Type B pancreatic cell (in vitro differentiated cells): ENCODE results near the gene RNF150. TPM values are rescaled to one million over a fixed set of nuclear protein-coding genes. Genes with fewer than 3 reads are reported as not detected.

Experiments used
- DNase-seq: peaks from one replicate; pipeline ENCODE4 v3.0.0; 2021; ENCODE audit warnings: mixed read lengths; ENCODE audit not compliant: unreplicated experiment; ENCODE audit errors: extremely low spot score
- H3K27ac Mint-ChIP-seq: 2 replicates; pipeline ENCODE4 v1.8.0; 2021; ENCODE audit warnings: mild to moderate bottlenecking, mixed read lengths
- H3K27me3 Mint-ChIP-seq: 2 replicates; pipeline ENCODE4 v1.8.0; 2021; ENCODE audit warnings: mixed read lengths
- H3K36me3 Mint-ChIP-seq: 2 replicates; pipeline ENCODE4 v1.8.0; 2021; ENCODE audit warnings: mixed read lengths
- H3K4me1 Mint-ChIP-seq: one replicate; pipeline ENCODE4 v1.8.0; 2021; ENCODE audit warnings: mixed read lengths; ENCODE audit not compliant: unreplicated experiment
- H3K4me3 Mint-ChIP-seq: 2 replicates; pipeline ENCODE4 v1.8.0; 2021; ENCODE audit warnings: mild to moderate bottlenecking, mixed read lengths
- H3K9me3 Mint-ChIP-seq: 2 replicates; pipeline ENCODE4 v1.8.0; 2021; ENCODE audit warnings: mixed read lengths
- total RNA-seq: library from RNA; stranded (reverse); gene quantifications from 2 replicates; pipeline ENCODE4 v1.2.1, GENCODE V29; 2021; ENCODE audit warnings: low replicate concordance
- TF ChIP-seq, protein P1 (sequence below): fragments of 200-600 bp; sonication (generic); conservative IDR thresholded peaks from 2 replicates; pipeline ENCODE4 v1.5.0; 2021; ENCODE audit warnings: antibody characterized with exemption, mild to moderate bottlenecking

Gene RNF150
- total RNA-seq, 1 donor from 2014 or later: 34.0 TPM

DNA sequence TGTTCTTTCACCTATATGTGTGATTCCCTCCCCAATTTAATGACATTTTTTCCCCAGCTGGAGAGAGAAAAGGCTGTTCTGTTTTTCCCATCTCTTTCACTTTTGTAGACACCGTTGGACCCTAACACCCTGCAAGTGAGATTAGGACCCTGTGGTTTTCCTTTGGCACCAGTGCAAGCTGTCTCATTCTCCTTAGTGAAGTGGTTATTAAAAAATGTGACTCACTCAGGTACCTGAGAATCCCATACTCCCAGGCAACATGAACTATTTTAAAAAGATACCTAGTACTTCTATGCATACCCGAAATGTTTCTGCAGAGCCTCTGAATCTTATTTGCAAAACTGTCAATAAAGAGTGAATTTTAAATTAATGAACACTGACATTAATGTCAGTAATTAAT, 201.4 kb downstream of the RNF150 start:
- H3K27ac Mint-ChIP-seq: no peak overlapping the region
- peaks cover 15% of the 10 kb centered on the region for H3K4me1 Mint-ChIP-seq
- H3K9me3 Mint-ChIP-seq: no peaks in the 10 kb centered on the region
- H3K36me3 Mint-ChIP-seq: peaks cover 6% of the 10 kb centered on the region
- DNase-seq: no peak
- peaks cover 3% of the 10 kb centered on the region for H3K27me3 Mint-ChIP-seq
- H3K4me3 Mint-ChIP-seq: no peak overlapping the region
- TF ChIP-seq, protein P1, sequence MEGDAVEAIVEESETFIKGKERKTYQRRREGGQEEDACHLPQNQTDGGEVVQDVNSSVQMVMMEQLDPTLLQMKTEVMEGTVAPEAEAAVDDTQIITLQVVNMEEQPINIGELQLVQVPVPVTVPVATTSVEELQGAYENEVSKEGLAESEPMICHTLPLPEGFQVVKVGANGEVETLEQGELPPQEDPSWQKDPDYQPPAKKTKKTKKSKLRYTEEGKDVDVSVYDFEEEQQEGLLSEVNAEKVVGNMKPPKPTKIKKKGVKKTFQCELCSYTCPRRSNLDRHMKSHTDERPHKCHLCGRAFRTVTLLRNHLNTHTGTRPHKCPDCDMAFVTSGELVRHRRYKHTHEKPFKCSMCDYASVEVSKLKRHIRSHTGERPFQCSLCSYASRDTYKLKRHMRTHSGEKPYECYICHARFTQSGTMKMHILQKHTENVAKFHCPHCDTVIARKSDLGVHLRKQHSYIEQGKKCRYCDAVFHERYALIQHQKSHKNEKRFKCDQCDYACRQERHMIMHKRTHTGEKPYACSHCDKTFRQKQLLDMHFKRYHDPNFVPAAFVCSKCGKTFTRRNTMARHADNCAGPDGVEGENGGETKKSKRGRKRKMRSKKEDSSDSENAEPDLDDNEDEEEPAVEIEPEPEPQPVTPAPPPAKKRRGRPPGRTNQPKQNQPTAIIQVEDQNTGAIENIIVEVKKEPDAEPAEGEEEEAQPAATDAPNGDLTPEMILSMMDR: no peak

DNA sequence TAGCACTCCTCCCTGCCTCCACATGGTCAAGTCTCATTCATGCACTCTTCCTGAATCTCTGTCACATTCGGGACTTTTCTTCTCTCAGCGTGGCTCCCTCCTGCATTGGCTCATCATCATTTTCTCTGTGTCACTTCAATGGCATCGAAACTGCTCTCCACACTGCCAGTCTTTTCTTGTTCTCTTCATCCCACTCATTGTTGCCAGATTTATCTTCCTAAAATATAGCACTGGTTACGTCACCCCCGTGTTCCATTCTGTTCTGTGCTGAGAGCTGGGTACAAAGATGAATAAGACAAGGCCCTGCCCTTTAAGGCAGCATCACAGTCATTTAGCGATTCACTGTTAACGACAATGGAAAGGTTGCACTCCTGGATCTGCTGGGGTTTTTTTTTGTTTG, 202.7 kb downstream of the RNF150 start:
- no peaks in the 10 kb centered on the region for H3K9me3 Mint-ChIP-seq
- H3K27ac Mint-ChIP-seq: no peak overlapping the region
- H3K36me3 Mint-ChIP-seq: peaks cover 6% of the 10 kb centered on the region
- DNase-seq: no peak
- TF ChIP-seq, protein P1: no peak
- H3K27me3 Mint-ChIP-seq: peaks cover 3% of the 10 kb centered on the region
- peaks cover 19% of the 10 kb centered on the region for H3K4me1 Mint-ChIP-seq
- no peak overlapping the region for H3K4me3 Mint-ChIP-seq

DNA sequence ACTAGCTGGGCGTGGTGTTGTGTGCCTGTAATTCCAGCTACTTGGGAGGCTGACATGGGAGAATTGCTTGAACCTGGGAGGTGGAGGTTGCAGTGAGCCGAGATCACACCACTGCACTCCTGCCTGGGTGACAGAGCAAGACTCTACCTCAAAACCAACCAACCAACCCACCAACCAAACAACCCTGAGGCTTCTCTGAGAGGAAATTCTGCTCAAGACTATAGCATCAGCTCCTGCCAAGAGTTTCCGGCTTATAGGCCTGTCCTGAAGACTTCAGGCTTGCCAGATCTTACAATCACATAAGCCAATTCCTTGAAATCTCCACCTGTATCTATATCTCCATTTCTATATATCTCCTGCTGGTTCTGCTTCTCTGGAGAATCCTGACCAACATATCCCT, 203.3 kb downstream of the RNF150 start:
- DNase-seq: no peak
- H3K27ac Mint-ChIP-seq: no peak overlapping the region
- H3K27me3 Mint-ChIP-seq: peaks cover 3% of the 10 kb centered on the region
- TF ChIP-seq, protein P1: no peak
- H3K4me1 Mint-ChIP-seq: peaks cover 13% of the 10 kb centered on the region
- peaks cover 6% of the 10 kb centered on the region for H3K36me3 Mint-ChIP-seq
- no peak overlapping the region for H3K4me3 Mint-ChIP-seq
- no peaks in the 10 kb centered on the region for H3K9me3 Mint-ChIP-seq

DNA sequence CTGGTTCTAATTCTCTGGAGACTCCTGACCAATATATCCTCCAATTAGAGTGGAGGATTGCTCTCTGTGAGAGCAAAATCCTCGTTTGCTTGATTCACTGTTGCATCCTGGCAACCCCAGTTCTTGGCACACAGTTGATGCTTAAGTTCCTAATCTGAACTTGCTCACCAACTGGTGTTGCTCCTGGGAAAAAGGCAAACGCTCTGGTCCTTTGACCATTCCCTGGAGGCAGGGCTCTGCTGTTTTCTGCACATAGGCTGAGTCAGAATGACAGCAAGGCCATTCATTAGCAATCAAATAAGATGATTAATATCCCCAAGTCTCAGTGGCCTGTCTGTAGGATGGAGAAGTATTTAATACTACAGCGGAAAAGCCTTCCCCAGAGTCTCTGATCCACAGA, 204.4 kb downstream of the RNF150 start:
- no peak for DNase-seq
- H3K36me3 Mint-ChIP-seq: peaks cover 6% of the 10 kb centered on the region
- no peaks in the 10 kb centered on the region for H3K9me3 Mint-ChIP-seq
- H3K27me3 Mint-ChIP-seq: peaks cover 3% of the 10 kb centered on the region
- H3K4me3 Mint-ChIP-seq: no peak overlapping the region
- TF ChIP-seq, protein P1: no peak
- H3K27ac Mint-ChIP-seq: no peak overlapping the region
- peaks cover 13% of the 10 kb centered on the region for H3K4me1 Mint-ChIP-seq

DNA sequence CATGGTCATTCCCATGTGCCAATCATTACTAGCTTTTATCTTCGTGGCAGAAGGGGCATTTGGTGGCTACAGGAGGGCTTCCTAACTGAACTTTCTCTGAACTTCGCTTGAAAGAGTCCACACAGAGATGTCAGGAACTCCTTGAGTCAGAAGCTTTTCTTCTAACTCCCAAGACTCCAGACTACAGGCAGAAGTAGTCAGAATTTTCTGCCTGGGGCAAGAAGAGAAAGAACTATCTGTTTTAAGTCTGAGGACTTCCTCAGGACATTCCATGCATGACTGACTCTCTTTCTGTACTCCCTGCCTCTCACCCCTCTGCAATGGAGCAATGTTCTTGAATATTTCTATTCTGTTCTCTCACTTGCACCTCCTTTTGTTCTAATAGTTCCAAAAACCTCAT, 206.6 kb downstream of the RNF150 start:
- TF ChIP-seq, protein P1: no peak
- DNase-seq: no peak
- peaks cover 6% of the 10 kb centered on the region for H3K36me3 Mint-ChIP-seq
- H3K9me3 Mint-ChIP-seq: no peaks in the 10 kb centered on the region
- peaks cover 9% of the 10 kb centered on the region for H3K4me1 Mint-ChIP-seq
- H3K27ac Mint-ChIP-seq: no peak overlapping the region
- no peak overlapping the region for H3K4me3 Mint-ChIP-seq
- H3K27me3 Mint-ChIP-seq: no peaks in the 10 kb centered on the region

DNA sequence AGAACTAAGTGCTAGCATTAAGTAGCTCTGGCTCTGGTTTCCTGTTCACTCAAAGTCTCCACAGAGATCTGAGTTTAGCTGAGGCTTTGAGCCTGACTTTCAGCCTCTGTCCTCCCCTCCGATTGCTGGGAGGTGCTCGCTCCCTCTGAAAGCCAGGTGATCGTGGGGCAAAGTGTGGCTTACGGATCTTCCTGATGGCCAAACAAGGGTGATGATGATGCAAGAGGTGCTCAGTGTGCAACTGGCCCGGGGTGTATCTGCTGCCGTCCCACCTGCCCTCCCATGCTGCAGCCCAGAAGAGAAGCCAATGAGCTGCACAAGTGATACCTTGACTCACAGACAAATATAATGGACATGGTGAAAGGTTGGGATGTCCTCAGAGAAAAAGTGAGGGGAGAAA, 207.9 kb downstream of the RNF150 start:
- H3K4me1 Mint-ChIP-seq: peaks cover 5% of the 10 kb centered on the region
- TF ChIP-seq, protein P1: no peak
- no peaks in the 10 kb centered on the region for H3K27me3 Mint-ChIP-seq
- H3K9me3 Mint-ChIP-seq: no peaks in the 10 kb centered on the region
- H3K36me3 Mint-ChIP-seq: peaks cover 3% of the 10 kb centered on the region
- H3K4me3 Mint-ChIP-seq: no peak overlapping the region
- no peak for DNase-seq
- no peak overlapping the region for H3K27ac Mint-ChIP-seq
